Measurements from ENCODE around the gene SLC44A2.

DNA sequence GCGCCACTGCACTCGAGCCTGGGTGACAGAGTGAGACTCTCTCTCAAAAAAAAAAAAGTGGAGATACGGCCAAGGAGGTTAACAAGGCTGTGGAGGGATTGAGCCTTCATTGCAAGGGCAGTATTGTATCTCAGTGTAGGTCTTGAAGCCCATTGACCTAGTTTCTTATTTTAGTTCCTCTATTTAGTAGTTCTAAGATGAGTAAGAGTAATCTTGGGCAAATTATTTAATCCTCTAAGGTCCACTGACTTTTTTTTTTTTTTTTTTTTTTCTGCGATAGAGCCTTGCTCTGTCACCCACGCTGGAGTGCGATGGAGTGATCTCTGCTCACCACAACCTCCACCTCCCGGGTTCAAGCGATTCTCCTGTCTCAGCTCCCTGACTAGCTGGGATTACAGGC lies 14.5 kb downstream of the SLC44A2 start:
- TF ChIP-seq, protein P1, sequence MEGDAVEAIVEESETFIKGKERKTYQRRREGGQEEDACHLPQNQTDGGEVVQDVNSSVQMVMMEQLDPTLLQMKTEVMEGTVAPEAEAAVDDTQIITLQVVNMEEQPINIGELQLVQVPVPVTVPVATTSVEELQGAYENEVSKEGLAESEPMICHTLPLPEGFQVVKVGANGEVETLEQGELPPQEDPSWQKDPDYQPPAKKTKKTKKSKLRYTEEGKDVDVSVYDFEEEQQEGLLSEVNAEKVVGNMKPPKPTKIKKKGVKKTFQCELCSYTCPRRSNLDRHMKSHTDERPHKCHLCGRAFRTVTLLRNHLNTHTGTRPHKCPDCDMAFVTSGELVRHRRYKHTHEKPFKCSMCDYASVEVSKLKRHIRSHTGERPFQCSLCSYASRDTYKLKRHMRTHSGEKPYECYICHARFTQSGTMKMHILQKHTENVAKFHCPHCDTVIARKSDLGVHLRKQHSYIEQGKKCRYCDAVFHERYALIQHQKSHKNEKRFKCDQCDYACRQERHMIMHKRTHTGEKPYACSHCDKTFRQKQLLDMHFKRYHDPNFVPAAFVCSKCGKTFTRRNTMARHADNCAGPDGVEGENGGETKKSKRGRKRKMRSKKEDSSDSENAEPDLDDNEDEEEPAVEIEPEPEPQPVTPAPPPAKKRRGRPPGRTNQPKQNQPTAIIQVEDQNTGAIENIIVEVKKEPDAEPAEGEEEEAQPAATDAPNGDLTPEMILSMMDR (IDR thresholded peaks at IDR 0.05) = no peak
- no peak for TF ChIP-seq POLR2A (IDR thresholded peaks at IDR 0.05)
